MG63 (cell line): ENCODE data around the gene PFDN6. TPM values are rescaled to one million over a fixed set of nuclear protein-coding genes. Genes with fewer than 3 reads are reported as not detected.

Experiments
- DNase-seq: peaks from one replicate; pipeline ENCODE4 v3.0.0-alpha.2; 2020
- H3K27me3 ChIP-seq: fragments of 250-450 bp; sonication (Bioruptor Pico); 2 replicates; pipeline ENCODE4 v1.5.1; 2020; ENCODE audit warnings: mild to moderate bottlenecking, moderate library complexity
- H3K36me3 ChIP-seq: fragments of 250-450 bp; sonication (Bioruptor Pico); 2 replicates; pipeline ENCODE4 v1.5.1; 2020; ENCODE audit warnings: mild to moderate bottlenecking, moderate library complexity
- H3K4me3 ChIP-seq: fragments of 250-450 bp; sonication (Bioruptor Pico); 2 replicates; pipeline ENCODE4 v1.5.1; 2020; ENCODE audit warnings: mild to moderate bottlenecking, moderate library complexity
- H3K9me3 ChIP-seq: fragments of 250-450 bp; sonication (Bioruptor Pico); 2 replicates; pipeline ENCODE4 v1.5.1; 2020; ENCODE audit warnings: mild to moderate bottlenecking, moderate library complexity
- total RNA-seq: library from RNA; depleted of rRNA; stranded (reverse); fragments of >200 nt; shearing (Covaris generic); gene quantifications from 2 replicates; pipeline ENCODE4 v1.2.3, GENCODE V29; 2014; ENCODE audit warnings: low replicate concordance; rRNA removed

PFDN6 gene
- total RNA-seq, 1 experiment from 2014 or later = 488 TPM

- Histone ChIP-seq H3K4me3 (no peak overlapping the region), H3K27me3 (no peaks in the 10 kb centered on the region), H3K9me3 (no peaks in the 10 kb centered on the region), H3K36me3 (peaks cover 18% of the 10 kb centered on the region)
- DNase-seq = no peak
These were observed 31.1 kb downstream of the PFDN6 start for GRCh38 chr6:33320315-33321181.

- H3K4me3 ChIP-seq = no peak overlapping the region
- no peaks in the 10 kb centered on the region for H3K27me3 ChIP-seq
- H3K36me3 ChIP-seq = peaks cover 18% of the 10 kb centered on the region
- H3K9me3 ChIP-seq = no peaks in the 10 kb centered on the region
- DNase-seq = no peak
These were observed 31.8 kb downstream of the PFDN6 start for GRCh38 chr6:33321227-33321626.

GRCh38 chr6:33323623-33323948 is 34.2 kb downstream of the PFDN6 start:
- Histone ChIP-seq H3K9me3 (no peaks in the 10 kb centered on the region), H3K4me3 (peak overlapping the region; percentile 73), H3K27me3 (no peaks in the 10 kb centered on the region), H3K36me3 (peaks cover 18% of the 10 kb centered on the region)
- no peak for DNase-seq

- Histone ChIP-seq H3K36me3 (peaks cover 13% of the 10 kb centered on the region), H3K4me3 (peak overlapping the region; percentile 73; the same call in 1 of the 2 replicates), H3K9me3 (no peaks in the 10 kb centered on the region), H3K27me3 (no peaks in the 10 kb centered on the region)
- DNase-seq = no peak
These were observed 34.7 kb downstream of the PFDN6 start for GRCh38 chr6:33324125-33324524.

- no peaks in the 10 kb centered on the region for H3K9me3 ChIP-seq
- no peak for DNase-seq
- no peaks in the 10 kb centered on the region for H3K27me3 ChIP-seq
- H3K4me3 ChIP-seq = no peak overlapping the region
- no peaks in the 10 kb centered on the region for H3K36me3 ChIP-seq
These were observed 39.7 kb downstream of the PFDN6 start for GRCh38 chr6:33329058-33329457.

- no peaks in the 10 kb centered on the region for H3K9me3 ChIP-seq
- no peaks in the 10 kb centered on the region for H3K36me3 ChIP-seq
- H3K4me3 ChIP-seq = no peak overlapping the region
- DNase-seq = no peak
- no peaks in the 10 kb centered on the region for H3K27me3 ChIP-seq
These were observed 41.3 kb downstream of the PFDN6 start for GRCh38 chr6:33330736-33331135.

- Histone ChIP-seq H3K36me3 (no peaks in the 10 kb centered on the region), H3K4me3 (no peak overlapping the region), H3K9me3 (no peaks in the 10 kb centered on the region), H3K27me3 (no peaks in the 10 kb centered on the region)
- DNase-seq = no peak
These were observed 44.3 kb downstream of the PFDN6 start for GRCh38 chr6:33333666-33334065.

- Histone ChIP-seq H3K27me3 (no peaks in the 10 kb centered on the region), H3K36me3 (no peaks in the 10 kb centered on the region), H3K4me3 (no peak overlapping the region), H3K9me3 (no peaks in the 10 kb centered on the region)
- no peak for DNase-seq
These were observed 46.5 kb downstream of the PFDN6 start for GRCh38 chr6:33335916-33336315.

- H3K27me3 ChIP-seq = no peaks in the 10 kb centered on the region
- H3K36me3 ChIP-seq = no peaks in the 10 kb centered on the region
- H3K4me3 ChIP-seq = no peak overlapping the region
- H3K9me3 ChIP-seq = no peaks in the 10 kb centered on the region
- no peak for DNase-seq
These were observed 47.1 kb downstream of the PFDN6 start for GRCh38 chr6:33336495-33336894.

- Histone ChIP-seq H3K36me3 (no peaks in the 10 kb centered on the region), H3K9me3 (no peaks in the 10 kb centered on the region), H3K27me3 (no peaks in the 10 kb centered on the region), H3K4me3 (no peak overlapping the region)
- DNase-seq = no peak
These were observed 49.8 kb downstream of the PFDN6 start for GRCh38 chr6:33339193-33339592.

Other genes with a start within 250 kb of the PFDN6 start
- 0.59 and 2.5 TPM in 2 replicates for gene HLA-DPA1, start 216.0 kb upstream of the PFDN6 start, total RNA-seq
- 9.2 and 54.4 TPM in 2 replicates for gene HLA-DPB1, start 213.6 kb upstream of the PFDN6 start, total RNA-seq
- 0.99 and 2.6 TPM in 2 replicates for gene COL11A2, start 97.1 kb upstream of the PFDN6 start, total RNA-seq
- 43.6 and 58.8 TPM in 2 replicates for gene RXRB, start 88.9 kb upstream of the PFDN6 start, total RNA-seq
- gene SLC39A7, start 88.7 kb upstream of the PFDN6 start, total RNA-seq = 397 and 459 TPM in 2 replicates
- not detected in 2 replicates for gene HSD17B8, start 84.9 kb upstream of the PFDN6 start, total RNA-seq
- gene RING1, start 81.1 kb upstream of the PFDN6 start, total RNA-seq = 77.7 and 171 TPM in 2 replicates
- 38.1 and 47.4 TPM in 2 replicates for gene VPS52, start 17.7 kb upstream of the PFDN6 start, total RNA-seq
- gene RPS18, start 17.5 kb upstream of the PFDN6 start, total RNA-seq = 11,886 and 16,367 TPM in 2 replicates
- 0.49 and 2.0 TPM in 2 replicates for gene B3GALT4, start 12.5 kb upstream of the PFDN6 start, total RNA-seq
- 246 and 303 TPM in 2 replicates for gene WDR46, start 362 bp upstream of the PFDN6 start, total RNA-seq
- 71.9 and 123 TPM in 2 replicates for gene RGL2, start 9.3 kb downstream of the PFDN6 start, total RNA-seq
- gene TAPBP, start 24.5 kb downstream of the PFDN6 start, total RNA-seq = 37.5 and 89.0 TPM in 2 replicates
- 6.2 and 20.0 TPM in 2 replicates for gene ZBTB22, start 28.1 kb downstream of the PFDN6 start, total RNA-seq
- gene DAXX, start 33.4 kb downstream of the PFDN6 start, total RNA-seq = 27.3 and 34.2 TPM in 2 replicates
- 36.6 and 45.5 TPM in 2 replicates for gene KIFC1, start 102.2 kb downstream of the PFDN6 start, total RNA-seq
- 11.6 and 12.6 TPM in 2 replicates for gene PHF1, start 121.4 kb downstream of the PFDN6 start, total RNA-seq
- gene CUTA, start 128.5 kb downstream of the PFDN6 start, total RNA-seq = 158 and 230 TPM in 2 replicates
- gene SYNGAP1, start 130.5 kb downstream of the PFDN6 start, total RNA-seq = 0.92 and 0.96 TPM in 2 replicates
- 5.6 and 6.9 TPM in 2 replicates for gene ZBTB9, start 165.0 kb downstream of the PFDN6 start, total RNA-seq